GM20000 (cell line): ENCODE measurements around the gene PIAS3.

Source experiments
- DNase-seq: peaks from one replicate; pipeline ENCODE4 v3.0.0; 2012; ENCODE audit warnings: low spot score
- CTCF ChIP-seq: IDR thresholded peaks from 2 replicates; pipeline ENCODE4 v1.5.1; 2012; ENCODE audit warnings: mild to moderate bottlenecking, control low read depth; ENCODE audit errors: extremely low read depth, missing control alignments

The PIAS3 gene

GRCh38 chr1:145886390-145886789, 27.5 kb upstream of the PIAS3 start:
- TF ChIP-seq CTCF: no peak
- no peak for DNase-seq

- no peak for TF ChIP-seq CTCF
- peak; percentile 93 for DNase-seq
These were observed 26.9 kb upstream of the PIAS3 start, which contains the start of gene ANKRD35 for GRCh38 chr1:145885738-145886287. TSS of gene ANKRD35 (minus strand) at chr1:145885866. CDS start at chr1:145885758, 108 bp downstream.

GRCh38 chr1:145884675-145885074, 25.8 kb upstream of the PIAS3 start:
- TF ChIP-seq CTCF: no peak
- no peak for DNase-seq

- TF ChIP-seq CTCF: no peak
- no peak for DNase-seq
These were observed 20.9 kb upstream of the PIAS3 start for GRCh38 chr1:145879775-145880174.

- TF ChIP-seq CTCF: no peak
- no peak for DNase-seq
These were observed 19.8 kb upstream of the PIAS3 start for GRCh38 chr1:145878724-145879123.

- TF ChIP-seq CTCF: no peak
- DNase-seq: no peak
These were observed 19.1 kb upstream of the PIAS3 start for GRCh38 chr1:145877923-145878486.

GRCh38 chr1:145874646-145875045, 15.8 kb upstream of the PIAS3 start:
- TF ChIP-seq CTCF: no peak
- no peak for DNase-seq
